HG03135 (cell line): Measurements from ENCODE around the gene IRAK2.

Experiments used
- ATAC-seq: cut with Tn5 transposase; IDR thresholded peaks from one replicate; pipeline ENCODE4 v1.9.1; 2021; ENCODE audit warnings: mild to moderate bottlenecking, moderate library complexity; ENCODE audit not compliant: unreplicated experiment

IRAK2 gene

DNA sequence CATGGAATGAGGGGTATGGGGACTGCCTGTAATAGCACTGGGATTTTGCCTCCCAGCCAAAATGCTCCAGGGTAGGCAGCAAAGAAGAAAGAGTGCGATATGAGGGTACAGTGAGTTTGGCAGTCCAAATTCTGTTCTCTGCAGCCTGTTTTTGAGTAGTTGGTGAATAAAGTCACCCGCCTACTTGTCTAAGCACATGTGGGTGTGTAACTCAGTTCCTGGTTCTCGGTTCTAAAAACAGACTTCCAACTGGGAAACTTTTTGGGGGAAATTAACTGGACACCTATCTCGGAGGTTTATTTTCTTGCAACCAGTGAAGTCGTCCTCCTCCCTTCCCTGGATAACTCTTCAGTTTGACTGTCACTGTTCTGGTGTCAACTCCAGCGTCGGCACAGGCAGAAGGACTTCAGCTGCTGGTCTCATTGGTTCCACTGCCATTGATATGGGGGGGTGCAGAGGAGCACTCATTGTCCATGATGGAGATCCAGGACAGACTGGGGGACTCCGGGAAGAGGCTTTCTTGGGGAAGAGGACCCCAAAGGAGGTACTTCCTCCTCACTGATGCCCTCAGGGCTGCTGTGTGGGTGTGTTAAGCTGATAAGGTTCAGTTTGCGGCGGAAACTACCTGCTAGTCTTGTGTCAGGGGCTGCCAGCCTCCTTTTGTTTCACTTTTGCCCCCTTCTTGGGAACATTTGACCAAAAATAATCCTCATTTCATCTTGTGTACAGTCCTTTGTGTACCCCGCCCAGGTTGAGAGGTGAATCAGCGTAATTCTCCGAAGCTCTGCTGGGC is 114.9 kb downstream of the IRAK2 start:
- ATAC-seq, result no peak

DNA sequence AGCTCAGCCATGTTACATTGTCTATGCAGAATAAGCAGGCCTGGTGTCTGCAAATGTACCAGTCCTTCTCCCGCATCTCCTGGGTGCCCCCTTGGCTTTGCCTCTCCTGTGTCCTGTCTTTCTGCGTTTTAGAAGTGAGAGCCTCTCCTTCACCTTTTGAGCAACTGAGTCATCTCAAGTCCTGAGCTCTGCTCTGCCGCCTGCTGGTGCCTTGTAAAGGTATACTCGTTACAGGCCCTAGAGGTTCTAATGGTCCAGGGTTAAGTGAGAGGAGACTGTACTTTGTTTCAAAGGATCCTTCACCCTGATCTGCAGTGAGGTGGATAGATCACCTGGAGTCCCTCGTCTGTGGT is 115.4 kb downstream of the IRAK2 start:
- ATAC-seq, result no peak

DNA sequence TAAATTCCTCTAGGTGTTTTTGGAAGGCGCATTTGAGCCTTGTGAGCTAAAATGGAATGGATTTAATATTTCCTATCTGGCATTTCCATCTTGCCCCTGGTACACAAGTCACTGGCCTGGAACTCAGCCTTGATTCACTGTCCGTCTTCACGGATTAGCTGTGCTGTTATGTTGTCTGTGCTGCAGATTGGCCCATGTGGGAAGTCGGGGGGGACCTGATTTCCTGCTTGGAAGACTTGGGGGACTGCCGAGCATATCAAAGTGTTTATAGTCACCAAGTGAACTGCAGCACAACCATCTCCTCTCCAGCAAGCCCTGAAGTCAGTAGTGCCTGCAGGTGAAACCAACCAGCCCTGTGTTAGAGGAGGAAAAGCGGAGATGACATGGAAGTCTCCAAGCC is 115.9 kb downstream of the IRAK2 start:
- no peak for ATAC-seq

DNA sequence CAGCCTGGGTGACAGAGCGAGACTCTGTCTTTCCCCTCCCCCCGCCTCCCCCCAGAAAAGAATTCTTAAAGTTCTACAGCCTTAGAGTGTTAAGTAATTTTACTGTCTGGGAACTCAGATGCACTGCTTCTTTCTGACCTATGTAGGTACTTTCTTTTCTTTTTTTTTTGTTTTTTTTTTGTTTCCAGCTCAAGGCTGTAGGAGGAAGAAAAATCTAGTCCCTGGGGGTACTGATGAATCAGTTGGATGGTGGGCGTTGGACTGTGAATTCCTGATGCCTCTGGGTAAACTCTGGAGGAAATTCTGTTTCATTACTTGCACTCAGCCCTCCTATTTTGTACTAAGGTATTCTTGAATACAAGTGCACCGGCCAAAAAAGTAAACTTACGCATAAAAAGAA is 117.2 kb downstream of the IRAK2 start:
- no peak for ATAC-seq

DNA sequence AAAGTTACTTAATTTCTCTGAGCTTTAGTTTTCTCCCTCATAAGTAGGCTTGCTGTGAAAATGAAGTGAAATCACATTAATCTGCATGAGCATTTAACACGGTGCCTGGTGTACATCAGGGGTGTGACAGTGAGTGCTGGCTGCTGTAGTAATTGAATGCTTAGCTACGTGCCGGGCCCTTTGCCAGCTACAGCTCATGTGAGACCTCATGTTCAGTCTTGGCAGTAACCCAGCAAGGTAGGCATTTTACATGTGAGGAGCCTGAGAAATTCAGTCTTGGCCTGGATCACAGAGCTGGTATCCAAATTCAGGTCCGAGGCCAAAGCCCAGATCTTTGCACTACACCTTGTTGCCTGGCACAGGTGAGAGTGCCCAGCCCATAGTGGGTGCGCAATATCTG is 118.9 kb downstream of the IRAK2 start:
- ATAC-seq, result no peak

DNA sequence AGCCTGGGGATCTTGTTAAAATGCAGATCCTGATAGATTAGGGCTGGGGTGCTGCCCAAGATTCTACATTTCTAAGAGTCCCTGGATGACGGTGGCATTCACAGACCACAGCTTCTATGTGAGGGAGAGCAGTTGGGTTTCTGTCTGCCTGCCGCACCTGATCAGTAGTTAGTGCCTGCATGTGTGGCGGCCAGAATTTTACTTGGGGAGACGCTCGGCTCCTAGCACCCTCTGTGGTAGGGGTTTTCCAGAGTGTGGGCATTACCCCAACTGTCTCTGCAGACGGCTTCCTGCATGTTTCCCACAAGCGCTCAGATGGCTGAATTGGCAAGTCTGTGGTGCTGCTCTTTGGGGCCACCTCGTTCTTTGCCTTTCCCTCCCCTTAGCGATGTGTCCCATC is 119.8 kb downstream of the IRAK2 start:
- ATAC-seq, result no peak

DNA sequence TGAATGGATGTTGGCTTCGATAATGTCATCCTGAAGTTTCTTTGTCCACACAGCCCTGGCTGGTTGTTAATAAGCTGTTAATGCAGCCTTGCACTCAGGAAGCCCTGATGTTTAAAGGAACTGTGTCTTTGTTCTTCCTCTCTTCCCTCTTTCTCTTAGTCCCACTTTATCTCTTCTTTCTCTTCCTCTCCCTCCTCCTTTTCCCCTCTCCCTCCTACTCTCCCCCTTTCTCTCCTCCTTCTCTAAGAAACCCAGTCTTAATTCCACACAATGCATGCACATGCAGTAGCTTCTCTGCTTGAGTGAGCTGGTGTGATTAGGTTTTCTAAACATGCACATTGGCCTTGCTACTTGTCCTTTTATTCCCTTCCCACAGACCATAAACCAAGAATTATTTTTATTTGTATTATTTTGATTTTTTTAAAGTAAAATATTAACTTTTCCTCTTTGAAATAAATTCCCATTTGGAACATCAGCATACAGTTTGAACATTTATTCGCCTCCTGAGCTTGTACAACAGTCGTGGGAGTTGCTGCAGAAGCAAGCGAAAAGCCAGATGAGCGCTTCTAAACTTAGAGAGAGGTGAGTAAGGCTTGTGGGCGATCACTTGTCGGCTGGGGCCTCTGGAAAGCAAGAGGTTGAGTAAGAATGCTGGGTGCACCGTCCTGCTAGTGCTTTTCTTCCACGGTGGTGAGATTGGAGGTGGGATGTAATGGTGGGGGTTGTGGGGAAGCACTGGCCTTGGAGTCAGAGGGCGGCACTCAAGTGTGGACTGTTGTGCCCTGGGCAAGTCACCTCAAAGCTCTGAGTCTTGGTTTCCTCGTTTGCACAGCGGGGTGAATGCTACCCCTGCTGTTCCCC is 120.8 kb downstream of the IRAK2 start:
- ATAC-seq, result no peak

DNA sequence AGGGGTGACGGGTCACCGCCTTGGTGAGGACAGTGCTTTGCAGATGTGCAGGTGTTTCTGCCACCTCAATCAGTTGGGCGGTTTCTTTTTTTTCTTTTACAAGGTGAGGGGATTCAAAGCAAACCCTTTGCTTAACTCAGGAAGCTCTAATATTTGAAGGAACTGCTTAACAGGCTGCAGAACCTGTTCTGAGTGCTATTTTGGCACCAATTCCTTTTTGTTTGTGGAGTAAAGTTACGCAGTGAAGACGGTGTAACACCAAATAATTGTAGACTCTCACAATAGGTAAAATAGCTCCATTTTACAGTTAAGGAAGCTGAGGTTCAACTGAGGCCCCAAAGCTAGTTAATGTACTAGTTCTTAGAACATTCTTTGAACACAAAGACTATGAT is 121.4 kb downstream of the IRAK2 start:
- ATAC-seq, result no peak

DNA sequence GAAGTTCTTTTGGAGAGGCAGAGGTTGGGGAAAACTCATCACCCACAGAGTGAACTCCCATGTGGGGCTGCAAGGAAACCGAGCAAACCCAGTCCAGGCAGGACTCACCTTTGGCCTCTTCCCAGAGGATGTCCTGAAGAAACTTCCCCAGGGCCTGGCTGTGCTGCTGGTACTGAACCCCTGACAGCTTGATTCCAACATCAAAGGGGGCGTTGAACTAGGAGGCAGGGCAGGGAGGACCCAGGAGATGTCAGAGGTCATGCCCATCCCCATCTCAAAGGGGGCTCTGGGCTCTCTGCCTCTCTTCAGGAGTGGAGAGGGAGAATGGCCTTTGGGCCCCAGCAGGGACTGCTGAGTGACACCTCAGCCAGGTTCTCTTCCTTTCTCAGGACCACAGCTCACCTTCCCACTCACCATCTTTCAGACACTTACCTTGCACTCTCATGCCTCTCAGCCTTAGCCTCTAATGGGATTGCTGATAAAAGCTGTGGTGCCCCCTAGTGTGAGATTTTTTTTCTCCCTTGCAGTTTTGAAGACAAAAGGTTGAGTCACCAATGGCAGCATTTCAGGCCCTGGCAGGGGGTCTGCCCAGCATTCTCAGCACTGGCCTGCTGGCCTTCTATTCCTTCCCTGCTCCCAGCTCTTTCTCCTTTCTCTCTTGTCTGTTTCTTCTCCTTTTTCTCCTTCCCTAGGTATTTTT is 122.0 kb downstream of the IRAK2 start:
- no peak for ATAC-seq

DNA sequence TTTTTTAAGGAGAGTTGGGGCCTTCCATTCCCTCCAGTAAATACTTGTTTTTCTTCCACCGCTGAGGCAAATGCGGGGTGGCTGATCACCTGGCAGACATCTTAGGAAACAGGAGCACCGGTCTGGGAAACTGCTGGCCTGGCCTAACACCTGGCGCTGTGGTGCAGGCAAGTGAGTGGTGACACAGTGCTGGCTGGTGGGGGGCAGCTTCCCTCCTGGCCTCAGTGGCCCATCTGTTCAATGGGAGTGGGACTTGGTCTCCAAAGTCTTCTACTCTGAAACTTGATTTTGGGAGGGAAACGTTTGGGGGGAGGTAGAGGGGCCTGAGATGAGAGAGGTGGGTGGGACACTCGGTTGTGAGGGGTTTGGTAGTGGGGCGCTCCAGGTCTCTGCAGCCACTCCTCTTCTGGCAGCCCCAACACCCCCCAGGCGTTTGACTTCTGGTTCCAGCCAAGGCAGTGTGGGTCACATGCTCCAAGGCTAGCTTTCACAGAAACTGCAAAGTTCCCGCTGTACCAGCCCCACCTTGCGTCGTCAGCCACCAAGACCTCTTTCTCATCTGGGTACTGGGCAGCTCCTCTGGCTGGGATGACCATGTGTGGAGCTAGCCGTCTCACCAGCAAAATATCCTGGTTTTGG is 123.3 kb downstream of the IRAK2 start:
- no peak for ATAC-seq

DNA sequence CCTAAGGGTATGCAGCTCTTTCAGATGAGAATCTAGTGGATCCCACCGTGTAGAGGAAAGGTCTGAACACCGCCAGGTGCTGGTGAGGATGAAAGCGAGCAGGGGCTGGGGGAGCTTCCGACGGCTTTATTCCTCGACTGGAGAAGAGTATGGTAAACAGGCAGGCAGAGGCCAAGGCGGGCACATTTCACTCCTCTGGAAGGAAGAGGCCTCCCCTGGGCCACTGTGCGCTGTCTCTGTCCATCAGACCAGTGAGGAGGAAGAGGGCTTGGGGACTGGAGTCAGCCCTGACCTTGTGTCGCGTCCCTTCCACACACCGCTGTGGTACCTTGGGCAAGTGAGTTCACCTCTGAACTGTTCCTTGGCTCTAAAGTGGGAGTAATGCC is 123.8 kb downstream of the IRAK2 start:
- ATAC-seq, result no peak

DNA sequence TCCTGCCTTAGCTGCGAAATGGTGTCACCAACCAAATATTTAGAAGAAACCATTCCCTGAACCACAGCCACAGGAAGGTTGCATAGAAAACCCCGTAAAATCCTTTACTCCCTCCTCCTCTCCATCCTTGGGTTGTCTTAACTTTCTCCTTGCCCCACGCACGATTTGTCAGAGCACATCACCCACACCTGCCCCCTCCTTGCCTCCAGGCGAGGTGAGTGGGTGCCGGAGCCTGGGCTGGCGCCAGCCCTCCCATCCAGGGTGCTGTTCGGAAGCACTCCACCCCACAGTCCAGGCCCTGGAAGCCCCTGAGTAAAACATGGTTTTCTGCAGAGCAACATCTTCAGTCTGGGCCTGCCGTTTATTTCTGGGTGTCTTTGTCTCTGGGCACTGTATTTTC is 124.4 kb downstream of the IRAK2 start:
- no peak for ATAC-seq

DNA sequence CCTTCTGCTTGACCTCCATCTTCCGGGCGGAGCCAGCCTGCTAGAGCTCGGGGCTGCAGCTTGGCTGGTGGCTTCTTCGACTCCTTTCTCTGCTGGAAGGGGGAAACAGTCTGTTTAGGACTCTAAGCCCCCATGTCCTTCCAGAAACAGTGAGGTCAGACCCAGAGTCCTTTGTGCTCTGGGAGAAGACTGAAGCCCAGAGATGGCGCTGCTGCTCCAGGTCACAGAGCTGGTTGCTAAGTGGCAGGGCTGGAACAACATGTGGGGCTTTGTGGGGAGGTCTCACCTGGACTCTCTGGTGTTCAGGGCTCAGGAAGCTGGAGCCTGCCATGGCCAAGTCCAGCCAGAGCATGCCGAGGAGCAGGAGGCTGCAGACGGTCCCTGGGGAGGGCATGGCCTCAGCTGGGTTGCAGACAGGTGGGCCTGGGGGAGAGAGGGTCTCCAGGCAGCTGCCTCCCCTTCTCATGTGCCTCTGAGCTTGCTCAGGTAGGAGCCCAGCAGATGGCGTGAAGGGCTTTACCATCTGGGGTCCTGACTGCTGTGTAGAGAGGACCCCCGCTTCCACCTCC is 125.2 kb downstream of the IRAK2 start:
- no peak for ATAC-seq

DNA sequence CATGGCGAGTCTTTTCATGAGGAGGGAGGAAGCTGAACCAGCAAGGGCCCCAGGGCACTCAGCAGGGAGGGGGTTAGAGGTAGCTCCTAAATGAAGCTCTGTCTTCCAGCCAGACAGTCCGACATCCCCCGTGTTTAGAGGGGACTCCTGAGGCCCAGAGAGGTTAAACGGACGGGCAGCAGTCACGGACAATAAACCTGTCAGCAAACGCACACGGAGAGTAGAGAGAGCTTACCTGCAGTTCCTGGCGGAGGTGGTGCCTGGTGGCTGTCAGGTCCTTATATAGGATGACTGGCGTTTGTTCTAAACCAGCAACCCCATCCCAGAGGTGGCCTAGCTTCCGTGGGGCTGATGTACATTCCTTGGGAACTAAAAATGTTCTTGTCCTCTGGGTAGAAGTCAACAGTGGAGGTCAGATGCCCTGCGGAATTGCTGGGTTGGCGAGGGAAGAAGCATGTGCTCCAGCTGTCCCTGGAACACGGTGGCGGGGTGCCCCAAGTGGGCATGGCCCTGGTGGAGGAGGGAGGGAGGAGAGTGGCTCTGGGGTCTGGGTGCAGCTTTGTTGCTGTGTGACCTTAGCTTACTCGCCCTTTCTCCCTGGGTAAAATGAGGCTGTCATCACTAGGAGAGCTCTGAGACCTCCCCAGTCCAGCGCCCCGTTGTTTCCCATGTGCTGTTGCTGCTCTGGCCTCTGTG is 125.9 kb downstream of the IRAK2 start:
- ATAC-seq, result no peak

DNA sequence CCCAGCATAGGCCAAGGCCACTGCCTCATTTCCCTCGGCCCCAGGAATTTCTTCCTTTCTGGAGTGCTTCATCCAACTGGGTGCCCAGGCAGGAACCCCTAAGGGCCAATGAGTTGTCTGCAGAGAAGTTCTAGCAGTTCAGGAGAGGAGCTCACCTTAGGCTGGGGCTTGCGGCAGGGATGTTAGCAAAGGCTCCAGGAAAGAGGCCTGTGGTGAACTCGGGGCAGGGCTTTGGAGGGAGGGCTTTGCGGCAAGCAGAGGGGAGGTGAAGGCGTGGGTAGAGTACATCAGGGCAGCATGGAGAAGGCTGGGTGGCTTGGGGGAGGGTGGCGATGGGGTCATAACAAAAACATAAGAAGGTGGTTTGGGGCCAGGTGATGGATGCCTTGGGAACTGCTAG is 126.9 kb downstream of the IRAK2 start:
- no peak for ATAC-seq

DNA sequence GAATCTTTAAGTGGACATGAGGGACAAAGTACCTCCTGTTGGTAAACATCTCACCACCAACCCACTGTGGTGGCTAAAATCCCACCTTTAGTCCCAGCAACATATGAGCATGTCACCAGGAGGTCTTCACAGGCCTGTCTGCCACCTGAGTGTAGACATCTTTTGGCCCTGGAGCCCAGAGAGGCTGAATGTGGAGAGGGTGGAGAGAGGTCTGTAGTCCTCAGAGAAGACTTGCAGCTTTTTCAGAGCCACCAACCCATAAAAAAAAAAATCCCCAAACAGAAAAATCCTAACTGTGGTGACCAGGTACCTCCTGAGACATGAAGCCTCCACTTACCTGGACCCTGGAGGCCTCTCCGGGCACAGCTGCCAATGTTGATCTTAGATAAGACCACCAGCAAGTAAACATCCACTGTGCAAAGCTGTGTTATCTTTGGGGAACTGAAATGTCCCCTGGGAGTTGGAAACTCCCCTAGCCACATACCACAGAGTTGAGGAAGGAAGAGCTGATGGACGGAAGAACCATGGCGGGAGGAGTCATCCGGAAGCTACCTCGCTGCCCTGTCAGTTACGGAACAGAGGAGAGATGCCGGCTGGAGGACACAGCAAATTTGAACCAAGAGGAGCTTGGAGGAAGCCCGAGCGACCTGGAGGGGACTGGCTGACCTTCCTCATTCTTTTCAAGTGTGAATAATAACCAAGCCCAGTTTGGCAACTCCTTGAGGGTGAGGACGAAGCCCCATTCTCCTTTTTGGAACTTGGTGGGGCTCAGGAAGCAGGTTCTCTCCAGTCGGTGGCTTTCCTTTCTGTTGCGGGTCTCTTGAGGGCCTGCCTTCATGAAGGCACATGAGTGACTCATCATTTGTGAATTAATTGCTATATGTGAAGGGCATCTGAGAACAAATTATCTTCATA is 128.0 kb downstream of the IRAK2 start, which contains the start of gene GHRL:
TSS of gene GHRL (minus strand) at position 443 of the 915 bp plus-strand sequence. CDS start 2,767 bp downstream, outside the sequence.
- peak; percentile 68 for ATAC-seq
